Lower leg skin (tissue), 3 donors: ENCODE results near the gene FAM200C.

ENCODE experiments used
- CTCF ChIP-seq, 3 donors: fragments of 450-650 bp; IDR thresholded peaks; one replicate each; pipeline ENCODE4 v1.5.1; 2016; ENCODE audit warnings: antibody characterized with exemption in 3 of 3, mild to moderate bottlenecking in 3 of 3, moderate library complexity in 2 of 3
- POLR2A ChIP-seq, 2 donors: fragments of 450-650 bp; IDR thresholded peaks; one replicate each; pipeline ENCODE4 v1.6.1; 2016 to 2017; ENCODE audit warnings: antibody characterized with exemption in 2 of 2, mild to moderate bottlenecking in 1 of 2, moderate library complexity in 1 of 2

- TF ChIP-seq CTCF (IDR thresholded peaks at IDR 0.05) (no peak), POLR2A (IDR thresholded peaks at IDR 0.05) (no peak)
Observed at GRCh38 chr5:160390787-160391696, 8.8 kb downstream of the FAM200C start.
